Endothelial cell of umbilical vein (primary cell): ENCODE measurements around the gene SPRED2. TPM values are rescaled to one million over a fixed set of nuclear protein-coding genes. Genes with fewer than 3 reads are reported as not detected.

Source experiments
- BruUV-seq: library from RNA; stranded (reverse); fragments of 400-500 nt; replicated peaks from 2 replicates; lab custom pipeline; 2021; lab: Mats Ljungman, UMichigan
- CTCF ChIA-PET: fragments of 300-600, 350-600 bp; sonication (Branson Sonifier 250); formaldehyde crosslinking; loops from one replicate; lab custom pipeline; 2021; ENCODE audit warnings: antibody characterized with exemption, inconsistent platforms; lab: Charles Lee
- POLR2A ChIA-PET: fragments of 300-600, 350-600 bp; sonication (Branson Sonifier 250); formaldehyde crosslinking; loops from one replicate; lab custom pipeline; 2021; ENCODE audit warnings: antibody characterized with exemption, inconsistent platforms; lab: Charles Lee
- DNase-seq: peaks from one replicate; pipeline ENCODE4 v3.0.0-alpha.2; 2011; ENCODE audit warnings: low read depth, low spot score
- FAIRE-seq: peaks from 2 replicates; lab custom pipeline; 2011; peaks lifted over from hg19 to GRCh38; lab: Jason Lieb, UNC
- H2AFZ ChIP-seq: 2 replicates; pipeline ENCODE4 v1.6.0; 2012; ENCODE audit warnings: low read depth, low read length, control low read depth, inconsistent platforms
- H3K27ac ChIP-seq: 2 replicates; pipeline ENCODE4 v1.5.1; 2011; ENCODE audit warnings: low read depth, mild to moderate bottlenecking, control low read depth, low read length, moderate library complexity; ENCODE audit not compliant: insufficient read depth
- H3K27me3 ChIP-seq, 2 experiments: 2 replicates each; pipeline versions ENCODE4 v1.6.0 to v1.6.1; 2011; ENCODE audit warnings: low read length in 2 of 2, mixed read lengths in 1 of 2; ENCODE audit not compliant: control insufficient read depth in 2 of 2, insufficient read depth in 2 of 2
- H3K36me3 ChIP-seq, 2 experiments: 2 replicates in 1 of 2; 3 replicates in 1 of 2; pipeline ENCODE4 v1.5.1; 2011; ENCODE audit warnings: low read length in 2 of 2, mild to moderate bottlenecking in 1 of 2, moderate library complexity in 1 of 2; ENCODE audit not compliant: control insufficient read depth in 2 of 2, insufficient read depth in 2 of 2; ENCODE audit errors: extremely low read depth in 1 of 2
- H3K4me1 ChIP-seq: 3 replicates; pipeline ENCODE4 v1.5.1; 2011; ENCODE audit warnings: mild to moderate bottlenecking, low read length; ENCODE audit not compliant: control insufficient read depth, insufficient read depth; ENCODE audit errors: extremely low read depth
- H3K4me2 ChIP-seq: 2 replicates; pipeline ENCODE4 v1.6.1; 2011; ENCODE audit warnings: low read length, control low read depth, mixed read lengths; ENCODE audit not compliant: insufficient read depth
- H3K4me3 ChIP-seq, 3 experiments: fragments of 200-600 bp in 1 of 3; sonication (generic), shearing (Covaris generic) in 1 of 3; replicated peaks in 1 of 3; 2 replicates each; pipeline ENCODE4 v1.5.1; 2011 to 2016; ENCODE audit warnings: control low read depth in 3 of 3, low read length in 3 of 3, mild to moderate bottlenecking in 2 of 3, inconsistent platforms in 1 of 3, low read depth in 1 of 3, moderate library complexity in 1 of 3; ENCODE audit not compliant: insufficient read depth in 1 of 3
- H3K79me2 ChIP-seq: 2 replicates; pipeline ENCODE4 v1.6.0; 2012; ENCODE audit warnings: low read length, inconsistent platforms; ENCODE audit not compliant: control insufficient read depth, insufficient read depth
- H3K9ac ChIP-seq: replicated peaks from 2 replicates; pipeline ENCODE3; 2011; ENCODE audit warnings: low read length, control low read depth; ENCODE audit not compliant: insufficient read depth; ENCODE audit errors: extremely low read depth
- H3K9me1 ChIP-seq: replicated peaks from 3 replicates; pipeline ENCODE4 v1.6.0; 2011; ENCODE audit warnings: mild to moderate bottlenecking, low read length; ENCODE audit not compliant: control insufficient read depth, insufficient read depth; ENCODE audit errors: extremely low read depth
- H3K9me3 ChIP-seq: replicated peaks from 2 replicates; pipeline ENCODE4 v1.5.1; 2012; ENCODE audit warnings: low read length, inconsistent platforms; ENCODE audit not compliant: control insufficient read depth, insufficient read depth
- H4K20me1 ChIP-seq: replicated peaks from 2 replicates; pipeline ENCODE3; 2011; ENCODE audit warnings: mild to moderate bottlenecking, low read length; ENCODE audit not compliant: control insufficient read depth, insufficient read depth; ENCODE audit errors: extremely low read depth
- EZH2 ChIP-seq: IDR thresholded peaks from 2 replicates; pipeline ENCODE4 v1.6.1; 2012; ENCODE audit warnings: borderline replicate concordance, low read depth, mild to moderate bottlenecking, moderate library complexity, low read length, inconsistent platforms; ENCODE audit not compliant: severe bottlenecking
- FOS ChIP-seq: IDR thresholded peaks from 2 replicates; pipeline ENCODE4 v1.6.1; 2011; ENCODE audit warnings: mild to moderate bottlenecking, low read length, moderate library complexity, borderline replicate concordance; ENCODE audit not compliant: insufficient read depth
- GATA2 ChIP-seq: IDR thresholded peaks from 2 replicates; pipeline ENCODE4 v1.7.0; 2011; ENCODE audit warnings: low read depth, mild to moderate bottlenecking, moderate library complexity, mixed read lengths, low read length; ENCODE audit not compliant: insufficient read length, insufficient read depth
- JUN ChIP-seq: IDR thresholded peaks from 2 replicates; pipeline ENCODE4 v1.6.1; 2011; ENCODE audit warnings: borderline replicate concordance, low read depth; ENCODE audit not compliant: insufficient read length, insufficient read depth
- MYC ChIP-seq: IDR thresholded peaks from one replicate; pipeline ENCODE4 v1.6.1; 2011; ENCODE audit warnings: mild to moderate bottlenecking, low read depth, low read length
- POLR2A ChIP-seq: IDR thresholded peaks from 2 replicates; pipeline ENCODE4 v1.6.1; 2012; ENCODE audit warnings: low read depth, mild to moderate bottlenecking, control low read depth, low read length
- POLR2AphosphoS5 ChIP-seq: IDR thresholded peaks from 2 replicates; pipeline ENCODE4 v1.6.1; 2012; ENCODE audit warnings: low read depth, mild to moderate bottlenecking, control low read depth, low read length, moderate library complexity; ENCODE audit not compliant: insufficient read depth
- dilution Hi-C: fragments of 300-500 bp; cut with MboI; formaldehyde crosslinking; loops from one replicate; pipeline ENCODE4 v1.15.0; 2019; ENCODE audit warnings: low sequenced_read_pairs; ENCODE audit not compliant: extremely low pct_ligation_motif_present
- intact Hi-C: fragments of 100-400 bp; cut with micrococcal nuclease; formaldehyde crosslinking; loops from one replicate; pipeline ENCODE4 v1.10.0; 2022
- polyA plus RNA-seq, 4 experiments: library from polyadenylated mRNA; depleted of rRNA in 3 of 4; stranded (reverse) in 3 of 4; unstranded in 1 of 4; fragments of >200 nt; gene quantifications; 2 replicates each; pipeline versions ENCODE4 v1.2.1 to v1.2.3, GENCODE V29; 2011 to 2012; ENCODE audit warnings: missing spikeins in 1 of 4
- total RNA-seq: library from RNA; stranded (reverse); gene quantifications from 2 replicates; pipeline ENCODE4 v1.2.3, GENCODE V29; 2021
- TF ChIP-seq, protein P1 (sequence below), 2 donors: IDR thresholded peaks; 1 replicate in 1 of 2; 2 replicates in 1 of 2; pipeline ENCODE4 v1.5.1; 2011; ENCODE audit warnings: low read length in 2 of 2, mild to moderate bottlenecking in 2 of 2, moderate library complexity in 2 of 2, control low read depth in 1 of 2, inconsistent platforms in 1 of 2, low read depth in 1 of 2; ENCODE audit not compliant: insufficient read depth in 1 of 2; ENCODE audit errors: extremely low read depth in 1 of 2
- TF ChIP-seq, protein P2 (sequence below): IDR thresholded peaks from 2 replicates; pipeline ENCODE4 v1.6.1; 2011; ENCODE audit not compliant: insufficient read depth, insufficient read length

SPRED2 gene
- total and polyA plus RNA-seq, 2 donors (not counting 3 experiments of a cell fraction or from before 2014, with no cell fraction given): 3.6 to 9.6 TPM

GRCh38 chr2:65369574-65369973 is 62.8 kb downstream of the SPRED2 start:
- Histone ChIP-seq H3K9ac (no peak overlapping the region), H3K79me2 (no peaks in the 10 kb centered on the region), H3K4me3 (no peak overlapping the region), H3K9me3 (no peaks in the 10 kb centered on the region), H3K9me1 (no peaks in the 10 kb centered on the region), H3K4me1 (peaks cover 20% of the 10 kb centered on the region), H3K27me3 (peaks cover 4 to 5% of the 10 kb centered on the region in 2 experiments), H4K20me1 (no peaks in the 10 kb centered on the region), H3K27ac (no peak overlapping the region), H2AFZ (no peak overlapping the region), H3K36me3 (no peaks in the 10 kb centered on the region), H3K4me2 (no peak overlapping the region)
- FAIRE-seq (no peak), DNase-seq (no peak)
- no TSS peak for BruUV-seq
- ChIA-PET CTCF (no interaction called here), POLR2A (no interaction called here)
- TF ChIP-seq POLR2AphosphoS5 (no peak), EZH2 (no peak), FOS (no peak), GATA2 (no peak), JUN (no peak), POLR2A (no peak), MYC (no peak)
- TF ChIP-seq, protein P1, sequence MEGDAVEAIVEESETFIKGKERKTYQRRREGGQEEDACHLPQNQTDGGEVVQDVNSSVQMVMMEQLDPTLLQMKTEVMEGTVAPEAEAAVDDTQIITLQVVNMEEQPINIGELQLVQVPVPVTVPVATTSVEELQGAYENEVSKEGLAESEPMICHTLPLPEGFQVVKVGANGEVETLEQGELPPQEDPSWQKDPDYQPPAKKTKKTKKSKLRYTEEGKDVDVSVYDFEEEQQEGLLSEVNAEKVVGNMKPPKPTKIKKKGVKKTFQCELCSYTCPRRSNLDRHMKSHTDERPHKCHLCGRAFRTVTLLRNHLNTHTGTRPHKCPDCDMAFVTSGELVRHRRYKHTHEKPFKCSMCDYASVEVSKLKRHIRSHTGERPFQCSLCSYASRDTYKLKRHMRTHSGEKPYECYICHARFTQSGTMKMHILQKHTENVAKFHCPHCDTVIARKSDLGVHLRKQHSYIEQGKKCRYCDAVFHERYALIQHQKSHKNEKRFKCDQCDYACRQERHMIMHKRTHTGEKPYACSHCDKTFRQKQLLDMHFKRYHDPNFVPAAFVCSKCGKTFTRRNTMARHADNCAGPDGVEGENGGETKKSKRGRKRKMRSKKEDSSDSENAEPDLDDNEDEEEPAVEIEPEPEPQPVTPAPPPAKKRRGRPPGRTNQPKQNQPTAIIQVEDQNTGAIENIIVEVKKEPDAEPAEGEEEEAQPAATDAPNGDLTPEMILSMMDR (IDR thresholded peaks at IDR 0.05; ENCODE audit: extremely low read depth in 1 of 2, insufficient read depth in 1 of 2, low read depth in 1 of 2, low read length in 2 of 2): no peak
- TF ChIP-seq, protein P2, sequence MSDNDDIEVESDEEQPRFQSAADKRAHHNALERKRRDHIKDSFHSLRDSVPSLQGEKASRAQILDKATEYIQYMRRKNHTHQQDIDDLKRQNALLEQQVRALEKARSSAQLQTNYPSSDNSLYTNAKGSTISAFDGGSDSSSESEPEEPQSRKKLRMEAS: no peak
- dilution Hi-C loops (no loop called here), intact Hi-C loops (loop anchor here (5.0 kb wide), 2 partner anchors 92 to 183 kb away; no protein-coding TSS in a partner anchor)
